ENCODE data around the gene RAP1GAP2.

RAP1GAP2 gene

GRCh38 chr17:2924211-2924610 lies 128.0 kb downstream of the RAP1GAP2 start:
- DNase-seq: no peak

DNA sequence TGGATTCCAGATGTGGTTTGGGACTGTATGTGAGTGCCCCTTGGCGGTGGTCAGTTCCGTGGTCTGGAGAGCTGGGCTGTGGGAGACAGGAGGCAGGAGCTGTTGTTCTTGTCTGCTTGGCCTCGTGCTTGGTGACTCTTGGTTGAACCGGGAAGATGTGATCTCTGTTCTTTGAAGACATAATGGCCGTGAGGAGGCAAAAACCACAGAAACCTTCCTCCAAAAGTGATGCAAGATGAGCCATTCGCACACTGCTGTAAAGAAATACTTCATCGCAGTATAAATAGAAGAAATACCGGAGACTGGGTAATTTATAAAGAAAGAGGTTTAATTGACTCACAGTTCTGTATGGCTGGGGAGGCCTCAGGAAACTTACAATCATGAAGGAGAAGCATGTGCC lies 128.8 kb downstream of the RAP1GAP2 start:
- no peak for DNase-seq

DNA sequence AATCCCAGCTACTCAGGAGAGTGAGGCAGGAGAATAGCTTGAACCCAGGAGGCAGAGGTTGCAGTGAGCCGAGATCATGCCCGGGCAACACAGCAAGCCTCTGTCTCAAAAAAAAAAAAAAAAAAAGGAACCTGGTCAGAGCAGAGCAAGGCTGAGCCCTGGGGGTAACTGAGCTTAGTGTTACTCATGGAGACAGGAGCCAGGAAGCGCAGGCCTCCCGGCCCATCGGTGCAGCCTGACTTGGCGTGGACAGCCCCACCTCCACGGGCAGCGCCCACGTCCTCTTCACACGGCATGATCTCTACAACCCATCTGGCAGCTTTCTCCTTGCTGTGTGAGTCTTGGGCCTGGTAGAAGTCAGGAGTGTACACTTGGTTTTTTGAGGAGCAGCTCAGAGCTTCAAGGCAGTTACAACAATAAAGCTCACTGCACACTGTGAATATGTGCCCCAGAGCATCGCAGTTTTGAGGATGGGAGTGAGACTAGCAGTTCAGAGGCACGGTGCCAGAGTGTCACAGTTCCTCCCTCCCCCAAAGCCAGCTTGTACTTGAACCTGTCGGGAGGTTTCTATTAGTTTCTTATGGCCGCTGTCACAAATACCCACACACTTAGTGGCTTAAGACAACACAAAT lies 129.9 kb downstream of the RAP1GAP2 start:
- no peak for DNase-seq

- no peak for DNase-seq
Measured at GRCh38 chr17:2928294-2928890, 132.2 kb downstream of the RAP1GAP2 start.

DNA sequence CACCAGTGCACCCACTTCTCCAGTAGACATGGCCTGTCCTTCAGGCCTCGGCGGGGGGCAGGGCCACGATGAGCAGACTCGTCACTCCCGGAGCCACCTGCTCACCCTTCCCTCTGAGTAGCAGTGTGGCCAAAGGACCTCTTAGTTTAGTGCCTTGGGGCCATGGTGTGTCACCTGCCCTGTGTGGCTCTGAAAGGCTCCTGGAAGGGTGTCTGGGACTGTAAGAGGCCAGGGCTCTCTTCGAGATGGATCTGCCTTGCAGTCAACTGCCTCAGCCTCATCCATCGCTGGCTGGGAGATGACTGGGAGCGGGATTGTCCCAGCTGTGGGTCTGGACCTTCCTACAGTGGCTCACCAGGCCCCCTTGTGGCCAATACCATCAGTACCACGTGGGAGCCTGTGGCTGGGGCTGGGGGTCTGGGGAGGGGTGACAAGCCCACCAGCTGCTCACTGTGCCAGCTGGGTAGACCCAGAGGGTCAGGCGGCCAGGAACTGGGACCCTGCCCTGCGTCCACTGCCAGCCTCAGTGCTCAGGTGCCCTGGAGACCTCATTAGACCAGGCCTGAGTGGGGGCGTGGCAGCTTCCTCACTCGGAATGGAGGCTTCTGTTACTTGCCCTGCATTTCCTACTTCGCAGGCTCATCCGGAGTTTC lies 133.8 kb downstream of the RAP1GAP2 start:
- no peak for DNase-seq

- DNase-seq: no peak
Measured at GRCh38 chr17:2931876-2932275, 135.6 kb downstream of the RAP1GAP2 start.

- no peak for DNase-seq
Measured at GRCh38 chr17:2932946-2933345, 136.7 kb downstream of the RAP1GAP2 start.

- DNase-seq: no peak
Measured at GRCh38 chr17:2933606-2934005, 137.4 kb downstream of the RAP1GAP2 start.

GRCh38 chr17:2935632-2936031 lies 139.4 kb downstream of the RAP1GAP2 start:
- DNase-seq: no peak

DNA sequence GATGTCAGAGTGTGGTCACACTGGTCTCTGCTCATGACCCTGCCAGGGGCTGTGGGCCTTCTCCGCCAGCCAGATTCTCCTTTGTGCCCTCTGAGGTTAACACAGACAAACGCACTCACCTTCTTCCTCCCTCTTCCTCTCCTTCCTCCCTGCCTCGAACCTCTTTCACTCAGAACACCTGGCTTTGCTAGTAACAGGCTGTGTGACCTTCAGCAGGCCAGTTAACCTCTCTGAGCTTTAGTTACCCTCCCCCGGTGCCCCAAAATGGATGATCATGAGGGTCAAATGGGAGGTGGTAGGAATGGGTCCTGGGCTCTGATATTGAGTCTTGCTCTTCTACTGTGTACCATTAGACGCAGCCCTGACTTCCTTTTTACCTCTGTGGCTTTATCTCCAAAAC lies 140.1 kb downstream of the RAP1GAP2 start:
- no peak for DNase-seq

DNA sequence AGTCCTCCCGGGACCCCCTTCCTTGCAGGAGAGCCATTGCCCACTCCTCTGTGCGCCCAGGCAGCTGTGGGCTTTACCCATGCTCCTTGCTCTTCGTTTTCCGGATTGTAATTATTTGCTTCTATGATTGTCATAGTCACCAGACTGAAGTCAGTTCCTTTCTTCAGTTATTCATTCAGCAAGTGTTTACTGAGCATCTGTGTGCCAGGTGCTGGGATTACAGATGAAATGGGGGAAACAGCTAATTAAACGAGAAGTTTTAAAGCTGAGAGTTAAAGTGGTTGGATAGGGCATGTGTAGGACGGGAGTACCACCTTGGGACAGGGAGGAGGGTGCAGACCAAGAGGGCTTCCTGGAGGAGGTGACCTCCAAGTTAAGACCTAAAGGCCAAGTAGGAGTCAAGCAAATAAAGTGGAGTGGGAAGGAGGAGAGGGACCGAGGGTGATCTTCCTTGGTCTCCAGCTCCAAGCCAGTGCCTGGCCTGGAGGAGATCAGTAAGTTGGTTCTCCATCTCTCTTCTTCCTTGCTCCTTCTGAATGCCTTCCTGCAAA lies 140.6 kb downstream of the RAP1GAP2 start:
- DNase-seq: no peak

DNA sequence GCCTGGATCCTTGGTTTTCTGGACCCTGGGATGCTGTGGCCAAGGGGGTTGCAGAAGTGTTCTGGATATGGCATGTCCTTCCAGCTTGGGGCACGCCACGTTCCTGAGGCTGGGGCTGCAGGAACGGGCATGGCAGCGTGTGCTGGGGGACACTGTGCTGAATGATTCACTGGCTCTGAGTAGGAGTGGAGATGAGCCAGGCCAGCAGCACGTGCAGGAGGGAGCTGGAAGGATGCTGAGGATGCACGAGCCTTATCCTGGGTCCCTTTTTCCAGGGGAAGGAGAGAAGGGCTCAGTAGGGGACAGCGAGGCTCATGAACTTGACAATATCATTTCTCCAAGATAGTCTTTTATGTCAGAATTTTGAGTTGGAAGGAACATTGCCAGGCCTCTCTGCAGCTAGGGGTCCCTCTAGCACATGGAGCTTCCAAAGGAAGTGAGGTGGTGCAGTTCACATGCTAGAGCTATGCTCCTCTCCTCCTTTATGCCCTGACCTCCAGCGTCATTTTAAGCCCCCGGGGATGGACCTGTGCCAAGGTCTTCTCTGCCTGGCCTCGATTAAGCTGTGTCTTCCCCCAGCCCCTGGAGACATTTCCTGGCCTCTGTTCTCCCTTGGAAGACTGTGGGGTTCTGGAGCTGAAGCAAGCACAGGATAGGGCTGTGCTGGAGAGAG lies 141.2 kb downstream of the RAP1GAP2 start:
- no peak for DNase-seq

GRCh38 chr17:2939714-2940351 lies 143.6 kb downstream of the RAP1GAP2 start:
- no peak for DNase-seq

DNA sequence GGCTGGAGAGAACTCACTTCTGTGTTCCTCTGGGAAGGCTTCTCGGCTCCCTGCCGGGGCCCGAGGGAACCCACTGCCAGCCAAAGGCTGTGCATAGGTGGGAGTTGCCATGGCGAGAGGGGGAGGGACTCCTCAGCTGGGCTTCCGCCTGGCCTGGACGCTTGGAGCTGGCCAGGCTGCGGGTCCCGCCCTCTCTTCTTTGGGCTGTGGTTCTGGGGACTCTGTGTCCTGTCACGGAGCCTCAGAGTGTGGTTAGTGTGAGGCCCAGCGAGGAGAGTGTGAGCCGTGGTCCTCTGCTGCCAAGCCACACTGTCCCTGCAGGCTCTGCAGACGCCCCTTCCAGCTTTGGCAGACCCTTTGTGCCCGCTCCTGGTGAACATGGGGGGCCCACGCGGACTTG lies 144.1 kb downstream of the RAP1GAP2 start:
- DNase-seq: no peak

DNA sequence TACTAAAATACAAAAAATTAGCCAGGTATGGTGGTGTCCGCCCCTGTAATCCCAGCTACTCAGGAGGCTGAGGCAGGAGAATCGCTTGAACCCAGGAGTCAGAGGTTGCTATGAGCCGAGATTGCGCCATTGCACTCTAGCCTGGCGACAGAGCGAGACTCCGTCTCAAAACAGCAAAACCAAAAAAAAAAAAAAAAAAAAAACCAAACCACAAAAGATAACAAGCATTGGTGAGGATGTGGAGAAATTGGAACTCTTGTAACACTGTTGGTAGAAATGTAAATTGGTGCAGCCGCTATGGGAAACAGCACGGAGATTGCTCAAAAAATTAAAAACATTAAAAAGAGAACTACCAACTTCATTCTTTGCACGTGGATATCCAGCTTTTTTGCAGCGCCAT lies 147.7 kb downstream of the RAP1GAP2 start:
- no peak for DNase-seq

DNA sequence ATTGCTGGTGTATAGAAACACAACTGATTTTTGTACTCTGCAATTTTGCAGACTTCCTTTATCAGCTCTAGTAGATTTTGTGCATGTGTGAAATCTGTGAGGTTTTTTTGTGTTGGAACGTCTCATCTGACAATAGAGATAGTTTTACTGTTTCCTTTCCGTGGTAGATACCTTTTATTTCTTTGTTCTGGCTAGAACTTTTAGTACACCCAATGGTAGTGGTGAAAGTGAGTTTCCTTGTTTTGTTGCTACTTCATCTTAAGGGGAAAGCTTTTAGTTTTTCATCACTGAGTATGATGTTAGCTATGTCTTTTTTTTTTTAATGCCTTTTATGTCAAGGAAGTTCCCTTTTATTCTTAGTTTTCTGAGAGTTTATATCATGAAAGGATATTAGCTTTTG lies 149.1 kb downstream of the RAP1GAP2 start:
- no peak for DNase-seq

DNA sequence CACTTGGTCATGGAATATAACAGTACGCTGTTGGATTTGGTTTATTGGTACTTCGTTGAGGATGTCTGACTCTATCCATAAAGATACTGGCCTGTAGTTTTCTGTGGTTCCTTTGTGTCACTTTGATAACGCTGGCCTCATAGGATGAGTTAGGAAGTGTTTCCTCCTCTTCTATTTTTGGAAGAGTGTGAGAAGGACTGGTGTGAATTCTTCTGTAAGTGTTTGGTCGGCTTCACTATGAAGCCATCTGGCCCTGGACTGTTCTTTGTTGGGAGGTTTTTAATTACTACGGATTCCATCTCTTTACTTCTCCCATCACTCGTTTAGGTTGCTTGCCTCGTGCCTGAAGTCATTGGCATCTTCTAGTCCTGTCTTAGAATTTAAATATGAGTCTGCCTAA lies 149.9 kb downstream of the RAP1GAP2 start:
- no peak for DNase-seq

GRCh38 chr17:2947588-2947950 lies 151.3 kb downstream of the RAP1GAP2 start:
- no peak for DNase-seq

DNA sequence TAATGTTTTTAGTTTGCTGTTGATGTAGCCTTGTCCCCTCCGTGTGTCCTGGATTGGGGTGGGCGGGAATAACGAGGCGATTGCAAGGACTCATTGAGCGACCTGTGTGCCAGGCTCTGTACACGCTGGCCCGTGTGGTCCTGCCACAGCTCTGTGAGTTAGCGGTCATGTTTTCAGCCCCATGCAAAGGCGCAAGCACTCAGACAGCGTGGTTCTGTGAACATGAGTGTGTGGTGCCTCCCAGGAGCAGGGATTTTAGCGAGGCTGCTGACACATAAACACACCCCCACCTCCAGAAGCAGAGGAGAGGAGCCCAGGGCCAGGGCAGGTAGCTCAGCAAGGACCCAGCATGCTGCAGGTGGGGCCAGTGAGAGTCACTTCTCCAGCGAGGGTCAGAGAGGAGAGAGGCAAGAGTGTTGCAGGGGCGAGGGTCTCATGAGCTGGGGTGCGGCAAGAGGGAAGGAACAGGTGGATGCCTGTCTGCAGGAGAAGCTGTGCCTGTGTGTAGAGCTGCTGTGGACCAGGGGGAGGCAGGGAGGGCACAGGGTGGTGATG lies 151.8 kb downstream of the RAP1GAP2 start:
- DNase-seq: no peak

GRCh38 chr17:2948721-2949468 lies 152.7 kb downstream of the RAP1GAP2 start:
- no peak for DNase-seq

DNA sequence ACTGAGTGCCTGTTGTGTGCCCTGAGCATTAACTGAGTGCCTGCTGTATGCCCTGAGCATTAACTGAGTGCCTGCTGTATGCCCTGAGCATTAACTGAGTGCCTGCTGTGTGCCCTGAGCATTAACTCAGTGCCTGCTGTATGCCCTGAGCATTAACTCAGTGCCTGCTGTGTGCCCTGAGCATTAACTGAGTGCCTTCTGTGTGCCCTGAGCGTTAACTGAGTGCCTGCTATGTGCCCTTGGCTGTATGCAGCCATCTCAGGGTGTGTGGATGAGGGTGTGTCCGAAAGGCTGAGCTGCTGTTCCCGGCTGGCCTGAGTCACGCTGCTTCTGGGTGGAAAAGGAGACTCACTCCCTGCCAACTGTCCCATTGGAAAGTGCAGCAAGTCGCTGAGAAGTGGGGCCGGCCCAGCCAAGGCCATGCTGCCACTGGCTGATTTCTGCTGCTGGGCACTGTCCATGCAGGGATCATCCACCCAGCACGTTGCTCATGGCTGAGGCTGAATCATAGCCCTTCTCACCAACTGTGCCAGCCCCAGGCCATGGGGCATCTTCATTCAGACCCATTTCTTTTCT lies 153.3 kb downstream of the RAP1GAP2 start:
- DNase-seq: no peak

- no peak for DNase-seq
Measured at GRCh38 chr17:2950846-2951245, 154.6 kb downstream of the RAP1GAP2 start.
